ENCODE data around the gene CLEC19A.
A peak's percentile ranks its signal among the peaks of the same experiment; 100 is the strongest.

CLEC19A gene

DNA sequence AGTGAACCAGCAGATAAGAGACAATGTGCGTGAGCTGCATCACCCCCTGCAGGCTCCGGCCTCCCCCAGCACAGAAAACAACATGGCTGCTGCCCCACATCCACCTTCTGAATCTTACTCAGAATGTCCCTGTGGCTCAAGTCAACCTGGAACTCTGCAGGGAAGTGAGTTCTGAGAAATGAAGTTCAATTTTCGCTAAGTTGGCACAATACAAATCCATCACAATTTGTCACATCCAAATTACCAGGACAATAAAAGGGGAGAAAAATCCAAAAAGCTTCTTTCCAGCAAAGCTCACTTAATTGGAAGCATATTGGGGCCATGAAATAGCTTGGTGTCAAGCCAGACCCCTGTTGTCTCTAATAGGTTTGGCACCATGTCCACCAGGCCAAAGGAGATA, 38.1 kb downstream of the CLEC19A start:
- no peak for DNase-seq

- no peak for DNase-seq
Measured at GRCh38 chr16:19328364-19328763, 42.8 kb downstream of the CLEC19A start.

DNA sequence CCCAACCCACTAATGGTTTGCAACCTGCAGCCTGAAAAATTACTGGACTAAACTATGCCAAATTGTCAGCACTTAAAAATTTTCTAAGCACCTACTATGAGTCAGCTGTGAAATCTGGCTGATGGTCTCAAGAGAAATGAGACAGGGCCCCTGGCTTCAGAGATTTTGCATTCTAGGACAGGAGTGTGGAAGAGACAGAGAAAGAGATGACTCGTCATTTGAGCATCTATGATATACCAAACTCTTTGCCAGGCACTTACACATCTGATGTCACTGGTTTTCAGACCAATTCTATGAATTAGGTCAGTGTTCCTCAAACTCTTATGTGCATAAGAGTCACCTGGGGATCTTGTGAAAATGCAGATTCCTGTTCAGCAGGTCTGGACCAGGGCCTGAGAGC, 44.4 kb downstream of the CLEC19A start:
- no peak for DNase-seq

DNA sequence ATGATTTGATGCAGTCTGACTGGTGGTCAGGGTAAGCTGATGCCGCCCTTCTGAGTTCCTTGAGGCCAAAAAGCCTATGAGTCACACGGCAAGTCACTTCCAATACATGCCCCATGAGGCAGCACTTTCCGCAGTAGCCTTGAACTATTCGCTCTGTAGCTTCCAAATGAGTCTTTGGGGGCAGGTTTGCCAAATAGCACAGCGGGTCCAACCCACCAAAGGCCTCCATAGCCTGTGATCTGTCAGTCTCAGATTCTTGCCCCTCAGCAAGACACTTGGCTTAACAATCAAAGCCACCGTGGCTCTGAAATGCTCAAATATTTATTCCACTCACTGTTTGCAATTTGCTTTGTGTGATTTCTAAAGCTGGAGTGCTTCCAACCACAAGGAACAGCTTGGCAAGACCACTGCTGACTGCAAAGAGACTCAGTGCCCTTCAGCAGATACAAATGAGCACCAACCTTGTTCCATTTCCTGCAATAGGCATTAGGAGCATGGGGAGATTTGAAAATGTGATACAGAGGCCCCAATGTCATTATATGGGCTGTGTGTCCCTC, 45.4 kb downstream of the CLEC19A start:
- DNase-seq: peak in 26 of 51 donors; percentile 3 to 56 (median 36)

DNA sequence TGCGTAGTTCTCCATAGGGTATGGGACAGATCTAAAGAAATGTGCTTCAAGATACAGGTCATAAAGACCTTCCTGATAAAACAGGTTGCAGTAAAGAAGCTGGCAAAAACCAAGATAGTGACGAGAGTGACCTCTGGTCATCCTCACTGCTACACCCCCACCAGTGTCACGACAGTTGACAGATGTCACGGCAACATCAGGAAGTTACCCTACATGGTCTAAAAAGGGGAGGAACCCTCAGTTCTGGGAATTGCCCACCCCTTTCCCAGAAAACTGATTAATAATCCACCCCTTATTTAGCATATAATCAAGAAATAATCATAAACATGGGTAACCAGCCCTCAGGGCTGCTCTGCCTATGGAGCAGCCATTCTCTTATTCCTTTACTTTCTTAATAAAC, 46.3 kb downstream of the CLEC19A start:
- DNase-seq: no peak

DNA sequence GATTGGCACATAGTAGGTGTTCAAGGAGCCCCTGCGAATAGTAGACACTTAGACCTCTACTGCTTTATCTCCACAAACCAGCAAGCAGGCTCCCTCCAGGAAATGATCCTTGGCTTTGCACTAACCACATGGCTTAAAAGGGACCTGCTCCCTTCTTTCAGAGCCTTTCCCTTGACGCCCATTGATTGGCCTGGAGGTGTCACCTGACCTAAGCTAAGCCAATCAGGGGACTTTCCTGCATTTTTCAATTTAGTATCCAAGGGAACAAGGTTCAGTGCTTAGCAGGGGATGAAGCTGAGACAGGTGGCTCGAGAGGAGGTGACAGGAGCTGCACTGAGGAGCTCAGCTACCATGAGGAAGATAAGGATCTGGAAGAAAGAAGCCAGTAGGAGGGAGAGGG, 52.8 kb downstream of the CLEC19A start:
- DNase-seq: no peak

- DNase-seq: peak in 3 of 51 donors; percentile 0 to 7 (median 2)
Measured at GRCh38 chr16:19344224-19344801, 58.8 kb downstream of the CLEC19A start.

GRCh38 chr16:19344980-19345379, 59.4 kb downstream of the CLEC19A start:
- no peak for DNase-seq

GRCh38 chr16:19346335-19346922, 60.9 kb downstream of the CLEC19A start:
- no peak for DNase-seq

DNA sequence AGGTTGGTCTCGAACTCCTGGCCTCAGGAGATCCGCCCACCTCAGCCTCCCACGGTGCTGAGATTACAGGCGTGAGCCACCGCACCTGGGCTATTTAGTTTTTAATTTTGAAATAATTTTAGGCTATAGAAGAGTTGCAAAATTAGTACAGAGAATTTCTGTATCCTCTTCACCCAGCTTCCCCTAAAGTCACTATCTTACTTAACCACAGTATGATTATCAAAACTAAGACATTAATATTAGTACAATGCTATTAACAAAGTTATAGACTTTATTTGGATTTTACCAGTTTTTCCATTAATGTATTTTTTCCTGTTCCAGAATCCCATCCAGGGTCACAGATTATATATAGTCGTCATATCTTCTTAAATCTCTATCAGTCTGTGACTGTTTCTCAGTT, 62.6 kb downstream of the CLEC19A start:
- no peak for DNase-seq

- DNase-seq: peak in 16 of 51 donors; percentile 1 to 40 (median 6)
Measured at GRCh38 chr16:19348578-19349315, 63.2 kb downstream of the CLEC19A start.

GRCh38 chr16:19354371-19354770, 68.8 kb downstream of the CLEC19A start:
- no peak for DNase-seq

DNA sequence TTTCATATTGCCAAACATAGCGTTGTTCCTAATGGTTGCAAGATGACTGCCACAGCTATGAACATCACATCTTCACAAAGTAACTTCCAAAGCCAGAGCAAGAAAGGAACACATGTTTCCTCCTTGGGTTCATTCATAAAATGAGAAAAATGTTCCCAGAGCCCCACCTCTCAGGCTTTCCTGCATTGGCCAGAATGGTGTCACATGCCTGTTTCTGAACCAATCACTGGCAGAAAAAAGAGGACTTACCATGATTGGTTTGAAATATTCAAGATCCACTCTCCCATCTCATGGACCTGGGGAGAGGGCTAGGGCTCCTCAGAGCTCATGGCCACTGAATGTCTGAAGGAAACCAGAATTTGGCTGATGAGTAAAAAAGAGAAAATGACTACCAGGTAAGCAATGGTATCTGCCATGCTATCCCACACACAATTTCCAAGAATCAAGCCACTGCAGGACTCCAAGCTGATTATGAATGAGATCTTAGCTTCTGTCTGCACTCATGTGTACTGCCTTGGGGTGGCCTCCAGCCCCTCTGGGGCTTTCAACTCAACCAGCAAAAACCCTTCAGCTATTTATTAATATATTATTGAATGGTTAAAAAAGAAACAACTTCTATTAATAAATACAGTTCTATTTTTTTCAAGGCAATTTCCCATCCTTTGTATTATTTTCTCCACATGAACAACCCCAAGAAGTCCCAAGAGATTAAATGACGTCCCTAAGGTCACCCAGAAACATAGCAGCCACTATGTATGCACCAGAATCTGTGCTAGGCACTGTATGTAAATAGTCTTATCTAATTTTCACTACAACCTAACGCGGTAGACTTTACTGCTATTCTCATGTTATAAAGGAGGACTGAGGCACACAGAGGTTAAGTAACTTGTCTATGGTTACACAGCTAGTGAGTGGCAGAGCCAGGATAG, 70.8 kb downstream of the CLEC19A start:
- DNase-seq: no peak

- DNase-seq: no peak
Measured at GRCh38 chr16:19359556-19359955, 74.0 kb downstream of the CLEC19A start.

All from hypothalamus (tissue), 51 donors.